ENCODE results near the gene ANKLE2.

GRCh38 chr12:132716356-132716755, 45.3 kb downstream of the ANKLE2 start:
- no peak for TF ChIP-seq ZNF296 (CRISPR knock-in tag; conservative IDR thresholded peaks at IDR 0.05)
- TF ChIP-seq ZBTB40 (IDR thresholded peaks at IDR 0.05) = no peak
- TF ChIP-seq ZBTB40 (CRISPR knock-in tag; IDR thresholded peaks at IDR 0.05) = no peak
- no peak for TF ChIP-seq CTCF (CRISPR knock-in tag; IDR thresholded peaks at IDR 0.05)
- no peak for TF ChIP-seq ZNF253 (CRISPR knock-in tag; IDR thresholded peaks at IDR 0.05; ENCODE audit: borderline replicate concordance)
- TF ChIP-seq TCF7 (IDR thresholded peaks at IDR 0.05; ENCODE audit: low read depth) = no peak
- no peak for TF ChIP-seq ZNF335 (CRISPR knock-in tag; IDR thresholded peaks at IDR 0.05)
- no peak for TF ChIP-seq MAX (IDR thresholded peaks at IDR 0.05)
- no peak for TF ChIP-seq ZNF367 (CRISPR knock-in tag; IDR thresholded peaks at IDR 0.05; ENCODE audit: borderline replicate concordance)
